GM12878 (cell line): ENCODE results near the gene CCDC88C. TPM values are rescaled to one million over a fixed set of nuclear protein-coding genes. Genes with fewer than 3 reads are reported as not detected.

Experiments
- ATAC-seq: fragments of 200-7000 bp; cut with Tn5 transposase; 3 replicates; pipeline ENCODE4 v1.9.1; 2020; ENCODE audit warnings: mild to moderate bottlenecking, moderate library complexity
- BruUV-seq: library from RNA; stranded (reverse); fragments of 400-500 nt; replicated peaks from 2 replicates; lab custom pipeline; 2021; lab: Mats Ljungman, UMichigan
- CTCF ChIA-PET: fragments of 300-600 bp; sonication (Branson Sonifier 250); formaldehyde crosslinking; extraction: SDS; loops from one replicate; lab custom pipeline; 2021; ENCODE audit warnings: inconsistent platforms; lab: Yijun Ruan, JAX
- POLR2A ChIA-PET: fragments of 350-600 bp; formaldehyde crosslinking; extraction: SDS; loops from one replicate; lab custom pipeline; 2021; ENCODE audit warnings: inconsistent platforms; lab: Charles Lee
- RAD21 ChIA-PET: fragments of 300-600 bp; sonication (Branson Sonifier 250); formaldehyde crosslinking; loops from one replicate; lab custom pipeline; 2023; ENCODE audit warnings: antibody characterized with exemption; ENCODE audit not compliant: unreplicated experiment; lab: Charles Lee
- SMC1A ChIA-PET: fragments of 300-600 bp; sonication (Branson Sonifier 250); formaldehyde crosslinking; loops from one replicate; lab custom pipeline; 2023; ENCODE audit not compliant: unreplicated experiment, uncharacterized antibody; lab: Charles Lee
- DNase-seq: peaks from one replicate; pipeline ENCODE4 v3.0.0-alpha.2; 2011; ENCODE audit warnings: low read depth, low spot score
- FAIRE-seq: peaks from 3 replicates; lab custom pipeline; 2011; peaks lifted over from hg19 to GRCh38; lab: Jason Lieb, UNC
- H2AFZ ChIP-seq: 2 replicates; pipeline ENCODE4 v1.6.0; 2011; ENCODE audit warnings: low read depth, low read length, control low read depth; ENCODE audit not compliant: control insufficient read depth
- H3K27ac ChIP-seq: 2 replicates; pipeline ENCODE4 v1.5.1; 2011; ENCODE audit warnings: control low read depth; ENCODE audit not compliant: control insufficient read depth, insufficient read depth
- H3K27me3 ChIP-seq, 2 experiments: replicated peaks in 1 of 2; 2 replicates each; pipeline versions ENCODE4 v1.6.0 to v1.6.1; 2011; ENCODE audit warnings: low read length in 1 of 2; ENCODE audit not compliant: control insufficient read depth in 2 of 2, insufficient read depth in 2 of 2
- H3K36me3 ChIP-seq, 2 experiments: 2 replicates each; pipeline ENCODE4 v1.5.1; 2011; ENCODE audit warnings: low read length in 1 of 2; ENCODE audit not compliant: control insufficient read depth in 2 of 2, insufficient read depth in 2 of 2
- H3K4me1 ChIP-seq: 2 replicates; pipeline ENCODE4 v1.6.1; 2011; ENCODE audit warnings: mild to moderate bottlenecking, low read length, moderate library complexity, mixed read lengths; ENCODE audit not compliant: control insufficient read depth, insufficient read depth
- H3K4me2 ChIP-seq: 2 replicates; pipeline ENCODE4 v1.6.0; 2011; ENCODE audit warnings: control low read depth; ENCODE audit not compliant: control insufficient read depth, insufficient read depth
- H3K4me3 ChIP-seq: fragments of 200-600 bp; sonication (generic); 2 replicates; pipeline ENCODE4 v1.5.1; 2016
- H3K79me2 ChIP-seq: 2 replicates; pipeline ENCODE4 v1.6.0; 2011; ENCODE audit warnings: low read length; ENCODE audit not compliant: control insufficient read depth, insufficient read depth
- H3K9ac ChIP-seq: 2 replicates; pipeline ENCODE4 v1.8.0; 2011; ENCODE audit warnings: low read length, control low read depth, mixed read lengths; ENCODE audit not compliant: control insufficient read depth, insufficient read depth
- H3K9me3 ChIP-seq: replicated peaks from 3 replicates; pipeline ENCODE4 v1.5.1; 2011; ENCODE audit warnings: mild to moderate bottlenecking, low read length; ENCODE audit not compliant: control insufficient read depth, insufficient read depth
- H4K20me1 ChIP-seq: 2 replicates; pipeline ENCODE4 v1.6.0; 2011; ENCODE audit not compliant: control insufficient read depth, insufficient read depth
- BCL3 ChIP-seq: IDR thresholded peaks from 2 replicates; pipeline ENCODE4 v1.6.1; 2011; ENCODE audit warnings: borderline replicate concordance, low read depth, mild to moderate bottlenecking, moderate library complexity, low read length; ENCODE audit not compliant: insufficient read depth, poor library complexity, severe bottlenecking
- BCLAF1 ChIP-seq: fragments of 450-650 bp; IDR thresholded peaks from 2 replicates; pipeline ENCODE4 v1.6.1; 2017; ENCODE audit warnings: antibody characterized with exemption, mild to moderate bottlenecking, moderate library complexity
- CBX3 ChIP-seq: fragments of 200-600 bp; sonication (generic); IDR thresholded peaks from 2 replicates; pipeline ENCODE4 v1.6.1; 2016; ENCODE audit warnings: low read depth, borderline replicate concordance
- GATAD2B ChIP-seq: fragments of 450-650 bp; conservative IDR thresholded peaks from 2 replicates; pipeline ENCODE4 v1.6.1; 2017; ENCODE audit warnings: low read depth, mild to moderate bottlenecking, moderate library complexity
- IKZF1 ChIP-seq: fragments of 450-650 bp; conservative IDR thresholded peaks from 2 replicates; pipeline ENCODE4 v1.6.1; 2017; ENCODE audit warnings: antibody characterized with exemption, mild to moderate bottlenecking
- POLR2A ChIP-seq: IDR thresholded peaks from 2 replicates; pipeline ENCODE4 v1.6.1; 2011; ENCODE audit warnings: low read depth, mild to moderate bottlenecking, low read length
- POU2F2 ChIP-seq: IDR thresholded peaks from 3 replicates; pipeline ENCODE4 v1.6.1; 2011; ENCODE audit warnings: low read depth, mild to moderate bottlenecking, low read length, borderline replicate concordance
- SUPT20H ChIP-seq: IDR thresholded peaks from 2 replicates; pipeline ENCODE4 v1.6.1; 2011; ENCODE audit warnings: low read depth, mild to moderate bottlenecking, low read length, moderate library complexity, borderline replicate concordance; ENCODE audit not compliant: control insufficient read depth
- WGBS: methylation state at CpG from one replicate; pipeline ENCODE4 v1.1.6; 2016; ENCODE audit warnings: low lambda C conversion rate; ENCODE audit not compliant: insufficient replicate concordance, insufficient coverage; ENCODE audit errors: missing lambda C conversion rate; 5-methylcytosine and 5-hydroxymethylcytosine counted together
- in situ Hi-C: fragments of 300-500 bp; cut with MboI; formaldehyde crosslinking; loops from 9 replicates; pipeline ENCODE4 v1.14.3; 2018; ENCODE audit warnings: mixed read lengths
- intact Hi-C: fragments of 100-400 bp; cut with micrococcal nuclease; formaldehyde crosslinking; loops from one replicate; pipeline ENCODE4 v1.14.2; 2022; ENCODE audit not compliant: unreplicated experiment
- polyA plus RNA-seq, 11 experiments: library from polyadenylated mRNA; depleted of rRNA in 4 of 11; unstranded in 6 of 11; stranded (reverse) in 5 of 11; fragments of >200 nt; fragmentation: Nextera tagmentation in 4 of 11; fragmentation: Illumina TruSeq in 1 of 11; extraction: Ambion mirVana in 4 of 11; extraction: Trizol in 1 of 11; gene quantifications; 1 replicate in 1 of 11; 2 replicates in 10 of 11; pipeline versions ENCODE4 v1.2.1 to v1.2.3, GENCODE V29; 2011 to 2016; ENCODE audit warnings: inconsistent platforms in 2 of 11, missing spikeins in 2 of 11, low read depth in 1 of 11
- total RNA-seq, 4 experiments: library from RNA; depleted of rRNA in 3 of 4; stranded (reverse); fragments of >200 nt in 3 of 4; fragmentation: Illumina TruSeq in 1 of 4; extraction: Trizol in 1 of 4; gene quantifications; 2 replicates each; pipeline versions ENCODE4 v1.2.1 to v1.2.3, GENCODE V29; 2013 to 2021
- TF ChIP-seq, protein P1 (sequence below): fragments of 450-650 bp; IDR thresholded peaks from 2 replicates; pipeline ENCODE4 v1.6.1; 2014; ENCODE audit warnings: mild to moderate bottlenecking

Gene CCDC88C
- total and polyA plus RNA-seq, 10 of the 15 experiments (the other 5 are each of a cell fraction or from before 2014, with no cell fraction given) = 4.0 to 79.6 (median 36.6) TPM

GRCh38 chr14:91258011-91258618, 159.5 kb downstream of the CCDC88C start:
- intact Hi-C loops (no loop called here), in situ Hi-C loops (no loop called here)
- no peak overlapping the region for H3K9ac ChIP-seq
- ChIA-PET RAD21 (interaction anchor here (2.3 kb wide), 1 partner anchor 14 kb away, joined by 6 read pairs; the partner anchor contains the start of gene GPR68), POLR2A (interaction anchor here (1.6 kb wide), 1 partner anchor 14 kb away, joined by 5 read pairs; the partner anchor contains the start of gene GPR68), SMC1A (interaction anchor here (1.0 to 3.6 kb wide), 4 partner anchors 15 to 163 kb away, joined by 3 to 21 read pairs (median 3); partner anchors contain the start of gene GPR68), CTCF (interaction anchor here (0.5 to 2.0 kb wide), 4 partner anchors 27 to 85 kb away, joined by 3 to 8 read pairs (median 4); no protein-coding TSS in a partner anchor)
- no peaks in the 10 kb centered on the region for H3K27me3 ChIP-seq
- peaks cover 9% of the 10 kb centered on the region for H3K4me1 ChIP-seq
- no peaks in the 10 kb centered on the region for H3K79me2 ChIP-seq
- no peak overlapping the region for H3K4me3 ChIP-seq
- no peak overlapping the region for H3K4me2 ChIP-seq
- ATAC-seq = no peak
- no peak for FAIRE-seq
- 57% methylated on average over 16 of the region's 16 CpGs for WGBS
- H2AFZ ChIP-seq = no peak overlapping the region
- no peaks in the 10 kb centered on the region for H3K36me3 ChIP-seq
- no peak for DNase-seq
- TF ChIP-seq POU2F2 (no peak), BCLAF1 (no peak), POLR2A (no peak), GATAD2B (no peak), BCL3 (peak; percentile 27), SUPT20H (no peak), IKZF1 (no peak), CBX3 (no peak)
- TF ChIP-seq, protein P1, sequence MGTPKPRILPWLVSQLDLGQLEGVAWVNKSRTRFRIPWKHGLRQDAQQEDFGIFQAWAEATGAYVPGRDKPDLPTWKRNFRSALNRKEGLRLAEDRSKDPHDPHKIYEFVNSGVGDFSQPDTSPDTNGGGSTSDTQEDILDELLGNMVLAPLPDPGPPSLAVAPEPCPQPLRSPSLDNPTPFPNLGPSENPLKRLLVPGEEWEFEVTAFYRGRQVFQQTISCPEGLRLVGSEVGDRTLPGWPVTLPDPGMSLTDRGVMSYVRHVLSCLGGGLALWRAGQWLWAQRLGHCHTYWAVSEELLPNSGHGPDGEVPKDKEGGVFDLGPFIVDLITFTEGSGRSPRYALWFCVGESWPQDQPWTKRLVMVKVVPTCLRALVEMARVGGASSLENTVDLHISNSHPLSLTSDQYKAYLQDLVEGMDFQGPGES = no peak
- BruUV-seq = no TSS peak
- H3K27ac ChIP-seq = no peak overlapping the region
- H4K20me1 ChIP-seq = no peaks in the 10 kb centered on the region
- H3K9me3 ChIP-seq = no peaks in the 10 kb centered on the region
